Measurements from ENCODE around the gene GUK1.

The GUK1 gene

GRCh38 chr1:228139931-228140723, at the start of gene GUK1:
GUK1 (plus strand) TSS chr1:228140279; CDS start chr1:228140303, 24 bp downstream.
- DNase-seq, result peak; percentile 97

GRCh38 chr1:228090613-228091081, 49.4 kb upstream of the GUK1 start:
- DNase-seq, result no peak

GRCh38 chr1:228091084-228091483, 49.0 kb upstream of the GUK1 start:
- no peak for DNase-seq

DNA sequence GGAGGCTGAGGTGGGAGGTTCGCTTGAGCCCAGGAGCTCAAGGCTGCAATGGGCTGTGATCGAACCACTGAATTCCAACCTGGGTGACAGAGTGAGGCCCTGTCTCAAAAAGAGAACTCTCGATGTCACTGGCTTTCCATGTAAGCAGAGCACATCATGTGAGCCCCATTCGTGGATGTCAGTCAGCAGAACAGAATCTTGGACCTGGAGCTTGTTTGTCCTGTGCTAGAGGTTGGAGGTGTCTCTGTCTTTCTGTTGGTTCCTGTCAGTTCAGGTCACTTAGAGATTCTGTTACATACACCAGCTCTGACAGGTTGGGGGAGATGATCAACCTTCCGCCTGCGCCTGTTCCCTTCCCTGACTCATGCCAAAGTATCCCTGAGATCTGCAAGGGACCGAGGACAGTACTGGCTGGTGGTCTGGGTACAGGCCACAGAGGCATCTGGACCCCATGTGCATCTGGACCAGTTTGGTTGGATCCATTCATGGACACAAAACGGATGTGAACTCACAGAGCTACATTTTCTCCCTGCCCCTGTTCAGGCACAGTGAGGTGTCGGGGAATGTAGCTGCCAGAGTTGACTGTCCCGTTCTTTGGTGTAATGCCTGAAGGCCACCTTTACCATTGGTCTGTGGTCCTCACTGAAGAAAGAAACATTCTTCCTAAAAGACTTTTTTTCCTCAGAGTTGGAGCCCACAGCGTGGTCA, 47.6 kb upstream of the GUK1 start:
- no peak for DNase-seq

DNA sequence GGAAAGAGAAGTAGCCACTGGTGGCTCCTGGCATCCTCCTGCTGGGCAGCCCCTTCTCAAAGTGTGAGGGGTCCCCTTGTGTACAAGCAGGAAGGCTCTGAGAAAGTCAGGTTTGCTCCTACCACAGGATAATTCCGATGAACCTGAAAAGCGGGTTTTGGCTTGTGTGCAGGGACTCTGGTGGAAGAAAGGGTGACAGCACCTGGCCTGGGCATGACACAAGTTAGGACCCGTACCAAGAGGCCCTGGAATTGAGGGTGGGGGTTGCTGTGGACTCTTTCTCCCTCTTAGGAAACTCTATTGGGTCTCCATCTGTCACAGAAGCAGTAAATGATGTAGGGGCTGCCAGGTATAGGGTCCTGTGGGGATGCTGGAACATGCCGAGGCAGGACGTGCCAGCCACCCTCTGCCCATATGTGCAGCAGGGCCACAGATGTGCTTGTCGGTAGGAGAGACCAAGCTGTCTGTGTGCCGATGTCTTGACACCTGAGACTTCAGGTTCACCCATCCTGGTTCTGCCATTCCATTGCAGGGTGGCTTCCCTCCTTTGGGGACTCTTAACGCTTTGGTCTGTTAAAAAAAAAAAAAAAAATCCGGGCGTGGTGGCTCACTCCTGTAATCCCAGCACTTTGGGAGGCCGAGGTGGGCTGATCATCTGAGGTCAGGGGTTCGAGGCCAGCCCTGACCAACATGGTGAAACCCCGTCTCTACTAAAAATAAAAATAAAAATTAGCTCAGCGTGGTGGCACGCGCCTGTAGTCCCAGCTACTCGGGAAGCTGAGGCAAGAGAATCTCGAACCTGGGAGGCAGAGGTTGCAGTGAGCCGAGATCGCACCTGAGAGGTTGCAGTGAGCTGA, 46.8 kb upstream of the GUK1 start:
- DNase-seq, result no peak

- DNase-seq, result no peak
Measured at GRCh38 chr1:228094432-228095016, 45.6 kb upstream of the GUK1 start.

- DNase-seq, result no peak
Measured at GRCh38 chr1:228095161-228095560, 44.9 kb upstream of the GUK1 start.

- no peak for DNase-seq
Measured at GRCh38 chr1:228095938-228096337, 44.1 kb upstream of the GUK1 start.

DNA sequence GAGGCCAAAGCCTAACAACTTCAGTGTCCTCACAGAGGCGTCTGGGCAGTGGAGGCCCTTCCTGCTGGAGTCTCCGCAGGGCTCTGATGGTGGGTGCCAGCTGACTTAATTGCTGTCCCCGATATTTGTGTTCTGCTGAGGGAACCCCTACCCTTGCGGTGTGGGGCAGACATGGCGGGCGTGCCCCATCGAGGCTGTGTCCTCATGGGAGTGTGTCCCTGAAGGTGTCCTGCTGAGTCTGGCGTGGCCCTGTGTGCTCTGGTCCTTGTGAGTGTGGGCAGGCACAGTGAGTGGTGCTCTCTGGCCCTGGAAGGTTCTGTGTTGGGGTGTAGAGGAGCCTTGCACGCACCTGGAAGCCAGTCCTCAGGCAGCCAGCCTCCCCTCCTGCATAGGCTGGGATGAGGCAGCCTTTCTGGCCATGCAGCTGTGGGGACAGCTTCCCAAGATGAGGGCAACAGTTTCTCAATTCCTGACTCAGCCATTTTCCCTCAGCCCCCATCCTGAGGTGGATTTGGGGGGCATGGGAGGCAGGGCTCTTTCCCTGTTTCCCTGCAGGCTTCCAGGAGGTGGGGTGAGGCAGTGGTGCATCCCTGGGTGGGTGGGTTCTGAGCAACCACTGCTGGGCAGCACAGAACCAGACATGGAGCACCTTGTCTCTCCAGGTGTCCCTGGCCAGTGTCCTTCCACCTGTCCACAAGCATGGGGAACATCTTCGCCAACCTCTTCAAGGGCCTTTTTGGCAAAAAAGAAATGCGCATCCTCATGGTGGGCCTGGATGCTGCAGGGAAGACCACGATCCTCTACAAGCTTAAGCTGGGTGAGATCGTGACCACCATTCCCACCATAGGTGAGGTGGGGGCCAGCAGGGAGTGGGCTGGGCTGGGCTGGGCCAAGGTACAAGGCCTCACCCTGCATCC, 43.4 kb upstream of the GUK1 start:
- DNase-seq, result no peak

DNA sequence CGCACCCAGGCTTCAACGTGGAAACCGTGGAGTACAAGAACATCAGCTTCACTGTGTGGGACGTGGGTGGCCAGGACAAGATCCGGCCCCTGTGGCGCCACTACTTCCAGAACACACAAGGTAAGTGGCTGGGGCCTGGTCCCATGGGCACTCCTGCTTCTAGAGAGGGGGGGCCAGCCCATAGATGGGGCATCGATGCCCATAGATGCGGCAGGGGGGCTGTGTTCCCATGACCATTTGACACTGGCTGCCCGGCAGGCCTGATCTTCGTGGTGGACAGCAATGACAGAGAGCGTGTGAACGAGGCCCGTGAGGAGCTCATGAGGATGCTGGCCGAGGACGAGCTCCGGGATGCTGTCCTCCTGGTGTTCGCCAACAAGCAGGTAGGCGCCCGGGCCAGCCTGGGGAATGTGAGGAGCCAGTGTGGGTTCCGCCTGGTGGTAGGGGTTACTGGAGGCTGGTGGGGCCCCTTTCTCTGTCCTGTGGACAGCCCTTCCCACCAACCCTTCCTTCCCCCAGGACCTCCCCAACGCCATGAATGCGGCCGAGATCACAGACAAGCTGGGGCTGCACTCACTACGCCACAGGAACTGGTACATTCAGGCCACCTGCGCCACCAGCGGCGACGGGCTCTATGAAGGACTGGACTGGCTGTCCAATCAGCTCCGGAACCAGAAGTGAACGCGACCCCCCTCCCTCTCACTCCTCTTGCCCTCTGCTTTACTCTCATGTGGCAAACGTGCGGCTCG, 42.6 kb upstream of the GUK1 start:
- DNase-seq, result no peak

DNA sequence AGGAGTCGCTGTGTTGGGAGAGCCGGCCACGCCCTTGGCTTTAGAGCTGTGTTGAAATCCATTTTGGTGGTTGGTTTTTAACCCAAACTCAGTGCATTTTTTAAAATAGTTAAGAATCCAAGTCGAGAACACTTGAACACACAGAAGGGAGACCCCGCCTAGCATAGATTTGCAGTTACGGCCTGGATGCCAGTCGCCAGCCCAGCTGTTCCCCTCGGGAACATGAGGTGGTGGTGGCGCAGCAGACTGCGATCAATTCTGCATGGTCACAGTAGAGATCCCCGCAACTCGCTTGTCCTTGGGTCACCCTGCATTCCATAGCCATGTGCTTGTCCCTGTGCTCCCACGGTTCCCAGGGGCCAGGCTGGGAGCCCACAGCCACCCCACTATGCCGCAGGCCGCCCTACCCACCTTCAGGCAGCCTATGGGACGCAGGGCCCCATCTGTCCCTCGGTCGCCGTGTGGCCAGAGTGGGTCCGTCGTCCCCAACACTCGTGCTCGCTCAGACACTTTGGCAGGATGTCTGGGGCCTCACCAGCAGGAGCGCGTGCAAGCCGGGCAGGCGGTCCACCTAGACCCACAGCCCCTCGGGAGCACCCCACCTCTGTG, 41.7 kb upstream of the GUK1 start:
- DNase-seq, result no peak

- no peak for DNase-seq
Measured at GRCh38 chr1:228099331-228099732, 40.7 kb upstream of the GUK1 start.

DNA sequence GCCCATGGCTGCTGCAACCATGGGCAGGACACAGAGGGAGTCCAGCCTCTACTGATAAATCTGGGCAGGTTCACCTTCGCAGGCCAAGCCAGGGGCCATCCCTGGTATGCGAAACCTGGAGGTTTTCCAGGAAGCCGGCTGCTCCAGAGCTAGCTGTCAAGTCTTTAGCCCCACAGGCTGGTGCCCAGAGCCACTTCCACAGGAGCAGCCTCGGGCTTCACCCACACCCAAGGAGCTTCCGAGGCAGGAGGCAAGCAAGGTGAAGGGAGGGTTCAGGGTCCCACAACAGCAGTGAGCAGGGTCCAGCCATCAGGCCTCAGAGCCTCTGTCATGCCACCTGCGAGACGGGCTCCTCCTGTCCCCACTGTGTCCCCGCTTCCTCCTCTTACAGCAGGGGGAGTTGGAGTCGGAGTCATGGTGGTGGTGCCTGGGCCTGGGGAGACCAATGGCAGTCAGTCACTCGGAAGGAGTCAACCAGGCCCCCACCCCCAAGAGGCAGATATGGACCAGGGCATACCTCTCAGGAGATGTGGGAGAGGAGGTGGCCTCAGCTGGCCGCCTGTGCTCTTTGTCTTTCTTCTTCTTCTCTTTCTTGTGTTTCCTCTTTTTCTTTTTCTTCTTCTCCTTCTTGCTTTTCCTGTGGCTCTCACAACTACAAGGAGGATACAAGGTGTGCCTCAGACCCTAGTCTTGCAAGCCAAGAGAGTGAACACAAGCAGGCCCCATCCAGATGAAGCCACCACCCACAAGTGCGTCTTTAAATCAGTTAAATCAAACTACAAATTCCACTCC, 39.1 kb upstream of the GUK1 start:
- no peak for DNase-seq

- no peak for DNase-seq
Measured at GRCh38 chr1:228101614-228101993, 38.5 kb upstream of the GUK1 start.

- DNase-seq, result no peak
Measured at GRCh38 chr1:228101994-228102790, 37.9 kb upstream of the GUK1 start.

DNA sequence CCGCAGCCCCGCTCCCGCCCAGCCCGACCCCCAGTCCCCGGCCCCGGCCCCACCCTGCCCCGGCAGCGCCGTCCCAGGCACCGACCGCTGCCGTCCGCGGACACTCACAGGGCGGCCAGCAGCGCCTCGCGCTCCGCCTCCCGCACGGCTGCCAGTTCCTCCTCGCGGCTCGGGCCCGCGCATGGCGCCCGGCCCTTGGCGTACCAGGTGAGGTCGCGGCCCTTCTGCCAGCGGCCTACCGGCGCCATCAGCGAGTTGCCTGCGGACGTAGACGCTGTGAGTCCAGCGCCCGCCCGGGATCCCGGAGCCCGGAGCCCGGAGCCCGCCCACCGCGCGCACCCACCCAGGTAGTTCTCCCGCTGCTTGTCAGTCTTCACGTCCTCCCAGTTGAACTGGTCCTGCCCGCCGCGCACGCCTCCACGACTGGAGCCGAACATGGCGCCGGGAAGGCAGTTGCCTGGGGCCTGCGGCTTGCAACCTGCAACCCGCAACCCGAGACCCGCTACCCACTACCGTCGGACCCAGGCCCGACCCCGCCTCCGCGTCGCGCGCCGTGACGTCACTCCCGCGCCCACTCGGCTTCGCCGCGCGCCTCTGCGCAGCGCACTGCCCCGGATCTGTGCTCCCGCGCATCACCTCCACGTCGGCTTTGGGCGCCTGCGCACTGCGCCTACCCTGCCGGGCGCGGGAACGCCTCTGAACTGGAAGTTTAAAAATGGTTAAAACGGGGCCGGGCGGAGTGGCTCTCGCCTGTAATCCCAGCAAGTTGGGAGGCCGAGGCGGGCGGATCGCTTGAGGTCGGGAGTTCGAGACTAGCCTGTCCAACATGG, 37.1 kb upstream of the GUK1 start, which contains the start of gene C1orf35:
C1orf35 (minus strand) TSS at position 535 of the 830 bp plus-strand sequence; CDS start at position 437, 98 bp downstream.
- DNase-seq, result peak; percentile 90

DNA sequence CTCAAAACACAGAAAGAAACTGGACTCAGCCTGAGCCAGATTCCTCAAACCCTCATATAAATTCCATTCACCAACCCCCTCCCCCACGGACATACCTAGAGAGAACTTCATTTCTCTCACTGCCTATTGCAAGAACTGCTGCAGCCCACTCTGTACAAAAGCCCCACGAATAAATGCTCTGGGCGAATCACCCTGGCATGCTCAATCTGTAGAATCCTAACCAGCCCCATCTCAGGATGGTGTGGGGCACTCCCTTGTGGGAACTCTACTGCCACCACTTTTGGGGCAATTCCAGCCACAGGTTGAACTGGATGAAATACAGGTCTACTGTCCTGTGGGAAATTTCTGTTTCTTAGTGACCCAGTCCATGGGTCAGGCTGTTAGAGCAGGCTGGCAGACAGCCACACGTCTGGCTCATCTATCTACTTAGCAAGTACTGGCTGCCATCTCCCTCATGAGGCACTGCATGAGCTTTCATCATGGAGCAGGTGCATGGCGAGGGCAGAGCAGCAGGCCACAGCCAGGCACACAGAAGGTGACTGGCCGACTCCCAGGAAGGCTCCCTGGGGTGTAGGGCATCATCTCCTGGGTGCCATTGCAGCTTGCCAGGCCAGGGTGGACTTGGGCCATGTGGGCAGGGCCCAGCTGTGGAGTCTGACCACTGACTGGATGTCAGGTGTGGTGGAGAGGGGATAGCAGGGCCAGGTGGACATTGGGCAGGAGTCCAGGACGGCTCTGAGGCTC, 35.4 kb upstream of the GUK1 start:
- no peak for DNase-seq

Data from NCI-H510A treated with DMSO at 0.1 percent for 48 hours (cell line).